Measurements from ENCODE around the gene NPAP1. TPM values are rescaled to one million over a fixed set of nuclear protein-coding genes. Genes with fewer than 3 reads are reported as not detected.
A peak's percentile ranks its signal among the peaks of the same experiment; 100 is the strongest.

Gene NPAP1, protein sequence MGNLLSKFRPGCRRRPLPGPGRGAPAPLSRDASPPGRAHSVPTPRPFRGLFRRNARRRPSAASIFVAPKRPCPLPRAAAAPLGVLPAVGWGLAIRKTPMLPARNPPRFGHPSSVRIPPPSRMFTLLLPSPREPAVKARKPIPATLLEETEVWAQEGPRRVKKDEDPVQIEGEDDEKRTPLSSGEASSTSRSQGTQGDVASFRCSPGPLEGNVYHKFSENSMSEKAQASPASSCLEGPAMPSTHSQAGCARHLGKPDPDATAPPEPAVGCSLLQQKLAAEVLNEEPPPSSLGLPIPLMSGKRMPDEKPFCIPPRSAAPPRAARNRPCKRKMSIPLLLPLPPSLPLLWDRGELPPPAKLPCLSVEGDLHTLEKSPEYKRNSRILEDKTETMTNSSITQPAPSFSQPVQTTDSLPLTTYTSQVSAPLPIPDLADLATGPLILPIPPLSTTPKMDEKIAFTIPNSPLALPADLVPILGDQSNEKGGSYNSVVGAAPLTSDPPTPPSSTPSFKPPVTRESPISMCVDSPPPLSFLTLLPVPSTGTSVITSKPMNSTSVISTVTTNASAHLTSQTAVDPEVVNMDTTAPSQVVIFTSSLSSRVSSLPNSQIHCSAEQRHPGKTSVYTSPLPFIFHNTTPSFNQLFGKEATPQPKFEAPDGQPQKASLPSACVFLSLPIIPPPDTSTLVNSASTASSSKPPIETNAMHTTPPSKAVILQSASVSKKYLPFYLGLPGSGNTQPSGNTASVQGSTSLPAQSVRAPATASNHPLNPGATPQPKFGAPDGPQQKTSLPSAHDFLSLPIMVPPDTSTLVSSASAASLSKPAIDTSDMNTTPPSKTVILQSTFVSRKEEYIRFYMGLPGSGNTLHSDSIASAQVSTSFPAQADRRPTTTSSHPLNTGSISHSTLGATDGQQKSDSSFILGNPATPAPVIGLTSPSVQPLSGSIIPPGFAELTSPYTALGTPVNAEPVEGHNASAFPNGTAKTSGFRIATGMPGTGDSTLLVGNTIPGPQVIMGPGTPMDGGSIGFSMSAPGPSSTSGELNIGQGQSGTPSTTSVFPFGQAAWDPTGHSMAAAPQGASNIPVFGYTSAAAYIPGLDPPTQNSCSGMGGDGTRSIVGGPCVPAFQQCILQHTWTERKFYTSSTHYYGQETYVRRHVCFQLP
- polyA plus RNA-seq (2013, experiment 1 of 2): under 0.01 TPM
- 0.03 TPM for polyA plus RNA-seq (2013, experiment 2 of 2)

DNA sequence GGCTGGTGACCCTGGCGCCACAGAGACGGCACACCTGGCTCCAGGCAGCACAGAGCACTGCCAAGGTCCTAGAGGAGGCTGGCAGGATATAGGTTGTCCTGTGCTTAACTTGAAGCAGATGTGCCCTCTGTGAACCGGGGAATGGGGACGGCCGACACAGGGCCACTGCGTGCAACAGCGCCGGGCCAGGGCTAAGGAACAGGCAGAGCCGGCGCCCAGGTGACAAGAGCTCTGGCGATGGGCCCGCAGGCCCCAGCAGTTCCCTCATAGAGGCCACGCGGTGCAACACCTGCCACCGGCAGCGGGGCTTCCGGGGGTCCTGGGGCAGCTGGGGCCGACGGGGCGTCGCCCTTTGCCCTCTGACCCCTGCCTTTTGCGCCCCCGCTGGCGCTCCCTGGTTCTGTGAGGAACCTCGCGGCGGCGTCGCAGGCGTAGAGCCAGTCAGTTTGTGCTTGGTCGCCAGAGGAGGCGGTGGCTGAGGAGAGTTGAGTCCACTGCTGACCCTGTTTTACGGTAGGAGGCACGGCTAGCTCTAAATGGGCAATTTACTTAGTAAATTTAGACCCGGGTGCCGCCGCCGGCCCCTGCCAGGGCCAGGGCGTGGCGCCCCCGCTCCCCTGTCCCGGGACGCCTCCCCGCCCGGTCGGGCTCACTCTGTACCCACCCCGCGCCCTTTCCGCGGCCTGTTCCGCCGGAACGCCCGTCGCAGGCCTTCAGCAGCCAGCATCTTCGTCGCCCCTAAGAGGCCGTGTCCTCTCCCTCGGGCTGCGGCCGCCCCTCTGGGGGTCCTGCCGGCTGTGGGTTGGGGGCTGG is at the start of gene NPAP1:
Gene NPAP1 (plus strand): TSS at position 444 of the 813 bp plus-strand sequence. CDS start 93 bp downstream, at position 537.
- Histone ChIP-seq H3K9ac (ENCODE audit: low read depth, low read length, poor library complexity) (no peak within 1 kb of the TSS), H3K4me2 (ENCODE audit: insufficient read depth, low read length, poor library complexity, severe bottlenecking) (peak within 1 kb of the TSS; percentile 3), H4K91ac (ENCODE audit: low read depth, low read length, poor library complexity) (no peak within 1 kb of the TSS), H2BK120ac (ENCODE audit: low read depth, low read length) (no peak within 1 kb of the TSS), H3K27ac (replicated peaks; ENCODE audit: low read length) (no peak within 1 kb of the TSS), H3K18ac (ENCODE audit: low read length) (no peak within 1 kb of the TSS), H3K4ac (ENCODE audit: low read length) (no peak within 1 kb of the TSS), H2BK12ac (ENCODE audit: low read length) (no peak within 1 kb of the TSS), H3K14ac (ENCODE audit: low read length) (no peak within 1 kb of the TSS), H3K23ac (ENCODE audit: low read depth, low read length, poor library complexity) (peak within 1 kb of the TSS; percentile 46), H2AK5ac (ENCODE audit: low read depth, low read length) (no peak within 1 kb of the TSS), H3K9me3 (replicated peaks in 1 of 2; ENCODE audit: control insufficient read depth in 2 of 2, insufficient read depth in 1 of 2, low read depth in 1 of 2, low read length in 2 of 2) (peaks cover 0 to 10% of the 10 kb centered on the region in 2 donors), H2AFZ (ENCODE audit: low read length) (peak within 1 kb of the TSS; percentile 35), H3K4me3 (ENCODE audit: low read length in 2 of 2) (peak within 1 kb of the TSS in 1 of 2 donors; percentile 28), H4K8ac (ENCODE audit: low read depth, low read length) (no peak within 1 kb of the TSS), H3K27me3 (ENCODE audit: control insufficient read depth in 3 of 3, insufficient read depth in 3 of 3, low read depth in 1 of 3, low read length in 3 of 3) (no peaks in the 10 kb centered on the region), H3K36me3 (replicated peaks in 1 of 2; ENCODE audit: control insufficient read depth in 2 of 2, insufficient read depth in 2 of 2, low read length in 2 of 2) (no peaks in the 10 kb centered on the region), H3K79me1 (ENCODE audit: low read depth, low read length) (no peaks in the 10 kb centered on the region), H2BK5ac (ENCODE audit: low read length) (no peak within 1 kb of the TSS), H3K4me1 (ENCODE audit: control insufficient read depth in 2 of 2, insufficient read depth in 1 of 2, low read depth in 1 of 2, low read length in 2 of 2) (no peaks in the 10 kb centered on the region), H2BK15ac (ENCODE audit: low read length) (no peak within 1 kb of the TSS)
- no CpG with 5 or more reads among the region's 62 CpGs for WGBS, 2 donors (ENCODE audit: extremely low coverage in 2 of 2, insufficient read length in 2 of 2, insufficient replicate concordance in 1 of 2)
- DNase-seq (ENCODE audit: low spot score): no peak

DNA sequence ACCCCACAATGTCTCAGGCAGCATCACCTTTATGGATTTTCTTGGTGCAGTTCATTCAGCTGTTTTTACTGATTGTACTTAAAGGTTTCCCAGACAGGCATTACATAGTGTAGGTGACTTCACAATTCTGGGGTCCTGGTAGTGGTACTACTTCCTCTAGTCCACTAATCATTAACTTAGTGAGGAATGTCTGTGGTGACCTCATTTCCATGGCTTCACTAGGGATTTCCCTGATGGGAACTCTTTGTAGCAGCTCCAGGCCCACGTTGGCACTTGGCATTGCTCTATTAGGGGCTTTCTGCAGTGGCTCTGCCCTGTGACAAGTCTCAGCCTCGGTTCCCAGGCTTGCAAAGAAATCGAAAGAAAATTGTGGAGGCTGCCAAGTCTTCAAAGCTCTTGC is 48.1 kb upstream of the NPAP1 start:
- H3K27ac ChIP-seq (replicated peaks; ENCODE audit: low read length): no peak overlapping the region
- no peak overlapping the region for H4K91ac ChIP-seq (ENCODE audit: low read depth, low read length, poor library complexity)
- no peak overlapping the region for H4K8ac ChIP-seq (ENCODE audit: low read depth, low read length)
- no peak overlapping the region for H2AK5ac ChIP-seq (ENCODE audit: low read depth, low read length)
- no peaks in the 10 kb centered on the region for H3K36me3 ChIP-seq (replicated peaks in 1 of 2; ENCODE audit: control insufficient read depth in 2 of 2, insufficient read depth in 2 of 2, low read length in 2 of 2)
- no peak overlapping the region for H2BK120ac ChIP-seq (ENCODE audit: low read depth, low read length)
- H2AFZ ChIP-seq (ENCODE audit: low read length): no peak overlapping the region
- no CpG with 5 or more reads among the region's 3 CpGs for WGBS, 2 donors (ENCODE audit: extremely low coverage in 2 of 2, insufficient read length in 2 of 2, insufficient replicate concordance in 1 of 2)
- H2BK15ac ChIP-seq (ENCODE audit: low read length): no peak overlapping the region
- H3K27me3 ChIP-seq (ENCODE audit: control insufficient read depth in 3 of 3, insufficient read depth in 3 of 3, low read depth in 1 of 3, low read length in 3 of 3): no peaks in the 10 kb centered on the region
- no peak overlapping the region for H2BK5ac ChIP-seq (ENCODE audit: low read length)
- H3K4me1 ChIP-seq (ENCODE audit: control insufficient read depth in 2 of 2, insufficient read depth in 1 of 2, low read depth in 1 of 2, low read length in 2 of 2): no peaks in the 10 kb centered on the region
- H3K23ac ChIP-seq (ENCODE audit: low read depth, low read length, poor library complexity): no peak overlapping the region
- H2BK12ac ChIP-seq (ENCODE audit: low read length): no peak overlapping the region
- peaks cover 3% of the 10 kb centered on the region for H3K79me1 ChIP-seq (ENCODE audit: low read depth, low read length)
- H3K4ac ChIP-seq (ENCODE audit: low read length): no peak overlapping the region
- DNase-seq (ENCODE audit: low spot score): no peak
- H3K9me3 ChIP-seq (replicated peaks in 1 of 2; ENCODE audit: control insufficient read depth in 2 of 2, insufficient read depth in 1 of 2, low read depth in 1 of 2, low read length in 2 of 2): peaks cover 0 to 1% of the 10 kb centered on the region in 2 donors
- H3K9ac ChIP-seq (ENCODE audit: low read depth, low read length, poor library complexity): no peak overlapping the region
- H3K18ac ChIP-seq (ENCODE audit: low read length): no peak overlapping the region
- H3K4me2 ChIP-seq (ENCODE audit: insufficient read depth, low read length, poor library complexity, severe bottlenecking): no peak overlapping the region
- H3K4me3 ChIP-seq (ENCODE audit: low read length in 2 of 2): no peak overlapping the region
- H3K14ac ChIP-seq (ENCODE audit: low read length): no peak overlapping the region

DNA sequence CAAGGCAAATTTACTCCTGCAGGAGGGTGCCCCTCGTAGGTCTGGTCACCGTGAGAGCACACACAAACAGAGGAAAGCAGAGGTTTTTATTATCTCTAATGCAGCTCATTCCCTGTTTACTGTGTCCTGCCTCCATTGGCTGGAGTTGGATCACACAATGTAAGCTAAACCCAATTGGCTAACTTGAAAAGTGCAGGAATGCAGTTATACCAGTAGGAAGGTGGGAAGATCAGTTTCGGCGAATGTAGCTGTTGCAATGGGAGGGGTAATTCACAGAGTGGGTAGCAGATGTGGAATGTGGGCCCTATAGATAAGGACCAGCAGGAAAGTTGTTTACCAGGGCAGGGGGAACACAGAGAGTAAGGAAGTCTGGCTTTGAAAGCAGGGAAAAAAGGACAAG is 42.5 kb upstream of the NPAP1 start:
- no peak overlapping the region for H3K23ac ChIP-seq (ENCODE audit: low read depth, low read length, poor library complexity)
- H3K9ac ChIP-seq (ENCODE audit: low read depth, low read length, poor library complexity): no peak overlapping the region
- H2BK120ac ChIP-seq (ENCODE audit: low read depth, low read length): no peak overlapping the region
- no peak overlapping the region for H2BK5ac ChIP-seq (ENCODE audit: low read length)
- H3K36me3 ChIP-seq (replicated peaks in 1 of 2; ENCODE audit: control insufficient read depth in 2 of 2, insufficient read depth in 2 of 2, low read length in 2 of 2): no peaks in the 10 kb centered on the region
- H3K4ac ChIP-seq (ENCODE audit: low read length): no peak overlapping the region
- H3K27me3 ChIP-seq (ENCODE audit: control insufficient read depth in 3 of 3, insufficient read depth in 3 of 3, low read depth in 1 of 3, low read length in 3 of 3): no peaks in the 10 kb centered on the region
- H2AFZ ChIP-seq (ENCODE audit: low read length): no peak overlapping the region
- no peak overlapping the region for H2BK12ac ChIP-seq (ENCODE audit: low read length)
- H4K8ac ChIP-seq (ENCODE audit: low read depth, low read length): no peak overlapping the region
- H2AK5ac ChIP-seq (ENCODE audit: low read depth, low read length): no peak overlapping the region
- no CpG with 5 or more reads among the region's 4 CpGs for WGBS, 2 donors (ENCODE audit: extremely low coverage in 2 of 2, insufficient read length in 2 of 2, insufficient replicate concordance in 1 of 2)
- no peak for DNase-seq (ENCODE audit: low spot score)
- no peak overlapping the region for H2BK15ac ChIP-seq (ENCODE audit: low read length)
- H4K91ac ChIP-seq (ENCODE audit: low read depth, low read length, poor library complexity): no peak overlapping the region
- no peak overlapping the region for H3K14ac ChIP-seq (ENCODE audit: low read length)
- H3K9me3 ChIP-seq (replicated peaks in 1 of 2; ENCODE audit: control insufficient read depth in 2 of 2, insufficient read depth in 1 of 2, low read depth in 1 of 2, low read length in 2 of 2): peaks cover 4 to 8% of the 10 kb centered on the region in 2 donors
- H3K18ac ChIP-seq (ENCODE audit: low read length): no peak overlapping the region
- no peak overlapping the region for H3K27ac ChIP-seq (replicated peaks; ENCODE audit: low read length)
- H3K4me3 ChIP-seq (ENCODE audit: low read length in 2 of 2): no peak overlapping the region
- peaks cover 3% of the 10 kb centered on the region for H3K79me1 ChIP-seq (ENCODE audit: low read depth, low read length)
- no peaks in the 10 kb centered on the region for H3K4me1 ChIP-seq (ENCODE audit: control insufficient read depth in 2 of 2, insufficient read depth in 1 of 2, low read depth in 1 of 2, low read length in 2 of 2)
- no peak overlapping the region for H3K4me2 ChIP-seq (ENCODE audit: insufficient read depth, low read length, poor library complexity, severe bottlenecking)

Data from neuronal stem cell (in vitro differentiated cells).